D721Med (cell line): ENCODE results near the gene GPATCH11.

Source experiments
- DNase-seq: peaks from one replicate; pipeline ENCODE4 v3.0.0; 2011; ENCODE audit warnings: low spot score; ENCODE audit not compliant: insufficient read length
- FAIRE-seq: peaks from 2 replicates; lab custom pipeline; 2011; peaks lifted over from hg19 to GRCh38; lab: Jason Lieb, UNC
- TF ChIP-seq, protein P1 (sequence below): IDR thresholded peaks from 2 replicates; pipeline ENCODE4 v1.5.1; 2012; ENCODE audit warnings: mild to moderate bottlenecking, control low read depth; ENCODE audit not compliant: insufficient read depth; ENCODE audit errors: missing control alignments

Gene GPATCH11

DNA sequence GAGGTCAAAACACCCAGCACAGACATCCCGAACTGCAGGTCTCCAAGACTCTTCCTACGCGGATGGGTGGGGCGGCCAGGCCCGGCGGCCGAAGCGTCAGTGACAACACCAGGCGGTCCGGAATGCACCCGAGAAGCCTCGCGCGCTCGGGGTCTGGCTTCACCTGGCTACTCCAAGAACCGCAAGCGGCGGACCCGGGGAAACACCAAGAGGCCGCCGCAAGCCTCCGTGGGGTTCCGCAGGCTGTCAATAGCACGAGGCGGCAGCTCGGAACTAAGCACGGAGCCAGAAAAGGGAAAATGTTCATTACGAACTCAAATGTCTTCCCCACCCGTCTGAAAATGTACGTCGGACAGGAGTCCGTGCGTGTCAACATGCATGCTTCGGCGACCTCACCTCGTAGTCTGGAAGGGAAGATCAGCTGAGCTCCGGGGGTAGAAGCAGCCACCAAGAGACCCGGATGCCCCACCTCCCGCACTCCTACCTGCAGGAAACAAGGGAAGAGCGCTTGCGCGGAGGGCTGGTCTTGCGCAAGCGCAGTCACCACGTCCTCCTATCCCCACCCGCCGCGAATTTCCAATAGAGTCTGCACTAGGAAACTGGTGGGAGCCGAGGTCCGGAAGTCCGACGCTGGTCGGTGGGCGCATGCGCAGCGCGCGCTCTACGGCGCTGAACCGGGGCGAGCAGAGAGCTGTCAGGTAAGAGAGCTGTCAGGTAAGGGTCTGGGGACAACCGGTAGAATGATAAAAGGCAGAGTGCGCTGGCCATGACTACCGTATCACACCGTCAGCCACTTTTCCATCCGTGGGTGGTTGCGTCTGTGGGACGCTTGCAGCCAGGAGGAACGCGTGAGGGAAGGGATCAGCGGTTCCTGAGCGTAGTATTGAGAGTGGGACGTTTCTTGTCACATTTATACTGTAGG, at the start of gene GPATCH11, which contains the start of gene HEATR5B:
TSS of gene GPATCH11 (plus strand) at position 646 of the 922 bp plus-strand sequence. CDS start 3,864 bp downstream, outside the sequence.
TSS of gene HEATR5B (minus strand) at position 500 of the 922 bp plus-strand sequence. CDS start 958 bp downstream, outside the sequence.
- TF ChIP-seq, protein P1, sequence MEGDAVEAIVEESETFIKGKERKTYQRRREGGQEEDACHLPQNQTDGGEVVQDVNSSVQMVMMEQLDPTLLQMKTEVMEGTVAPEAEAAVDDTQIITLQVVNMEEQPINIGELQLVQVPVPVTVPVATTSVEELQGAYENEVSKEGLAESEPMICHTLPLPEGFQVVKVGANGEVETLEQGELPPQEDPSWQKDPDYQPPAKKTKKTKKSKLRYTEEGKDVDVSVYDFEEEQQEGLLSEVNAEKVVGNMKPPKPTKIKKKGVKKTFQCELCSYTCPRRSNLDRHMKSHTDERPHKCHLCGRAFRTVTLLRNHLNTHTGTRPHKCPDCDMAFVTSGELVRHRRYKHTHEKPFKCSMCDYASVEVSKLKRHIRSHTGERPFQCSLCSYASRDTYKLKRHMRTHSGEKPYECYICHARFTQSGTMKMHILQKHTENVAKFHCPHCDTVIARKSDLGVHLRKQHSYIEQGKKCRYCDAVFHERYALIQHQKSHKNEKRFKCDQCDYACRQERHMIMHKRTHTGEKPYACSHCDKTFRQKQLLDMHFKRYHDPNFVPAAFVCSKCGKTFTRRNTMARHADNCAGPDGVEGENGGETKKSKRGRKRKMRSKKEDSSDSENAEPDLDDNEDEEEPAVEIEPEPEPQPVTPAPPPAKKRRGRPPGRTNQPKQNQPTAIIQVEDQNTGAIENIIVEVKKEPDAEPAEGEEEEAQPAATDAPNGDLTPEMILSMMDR: no peak
- DNase-seq (peak; percentile 82), FAIRE-seq (no peak)

DNA sequence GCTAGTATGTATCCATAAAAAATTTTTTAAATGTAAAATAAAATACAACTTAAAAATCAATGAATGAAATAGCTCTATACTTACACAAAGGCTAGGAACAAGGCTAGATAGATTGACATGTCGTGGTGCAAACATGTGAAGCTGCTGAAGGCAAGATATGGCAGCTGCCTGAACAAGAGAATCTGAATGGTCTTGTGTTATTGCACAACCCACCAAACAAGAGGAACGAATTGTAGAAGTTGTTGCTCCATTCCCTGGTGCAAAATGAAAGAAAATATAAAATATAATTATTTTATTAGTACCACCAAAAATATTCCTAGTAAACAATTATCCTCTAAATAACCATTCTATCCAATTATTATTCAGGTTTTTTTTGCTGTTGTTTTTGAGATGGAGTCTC, 46.5 kb upstream of the GPATCH11 start:
- DNase-seq: no peak
- FAIRE-seq: no peak
- TF ChIP-seq, protein P1: no peak

DNA sequence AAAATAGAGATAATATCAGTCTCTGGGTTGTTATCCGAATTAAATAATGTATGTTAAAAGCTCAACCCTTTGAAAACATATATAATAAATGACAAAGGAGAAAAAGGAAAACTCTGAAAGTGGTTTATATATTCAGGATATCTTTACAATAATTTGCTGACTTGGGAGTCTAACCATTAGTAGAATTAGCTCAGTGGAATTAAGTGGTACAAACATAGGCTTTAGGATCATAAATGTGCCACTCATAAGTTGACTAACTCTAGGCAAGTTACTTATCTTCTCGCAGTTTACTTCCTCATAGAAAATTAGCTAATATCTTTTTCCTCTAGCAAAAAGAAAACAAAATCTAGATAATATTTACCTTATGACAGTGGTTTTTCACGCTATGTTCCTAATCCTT, 44.7 kb upstream of the GPATCH11 start:
- FAIRE-seq (no peak), DNase-seq (no peak)
- TF ChIP-seq, protein P1: no peak

DNA sequence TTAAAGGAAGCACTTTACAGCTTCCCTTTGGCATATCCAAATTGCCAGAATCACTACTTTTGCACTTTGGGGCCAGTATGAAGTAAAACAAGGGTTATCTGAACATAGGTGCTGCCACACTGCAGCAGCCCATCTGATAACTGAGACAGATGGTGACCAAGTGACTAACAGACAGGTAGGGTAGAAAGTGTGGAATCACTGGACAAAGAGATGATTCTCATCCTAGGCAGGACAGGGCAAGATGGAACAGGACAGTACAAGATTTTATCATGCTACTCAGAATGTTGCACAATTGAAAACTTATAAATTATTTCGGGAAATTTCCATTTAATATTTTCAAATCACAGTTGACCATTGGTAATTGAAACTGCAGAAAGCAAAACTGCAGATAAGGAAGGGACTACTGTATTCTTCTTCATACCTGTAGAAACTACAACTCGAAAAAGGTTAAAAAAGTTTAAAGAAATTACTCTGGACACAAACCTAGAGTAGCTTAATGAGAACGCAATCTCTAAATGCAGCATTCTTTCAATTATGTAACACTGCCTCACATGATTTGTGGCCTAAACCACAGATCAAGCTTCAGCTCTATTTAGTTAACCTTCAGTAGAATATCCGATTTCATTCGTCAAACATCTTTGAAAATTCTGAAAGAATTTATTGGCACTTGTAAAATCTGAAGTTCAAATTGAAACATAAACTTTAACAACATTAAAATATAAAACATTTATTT, 31.6 kb upstream of the GPATCH11 start:
- DNase-seq (no peak), FAIRE-seq (no peak)
- TF ChIP-seq, protein P1: no peak

DNA sequence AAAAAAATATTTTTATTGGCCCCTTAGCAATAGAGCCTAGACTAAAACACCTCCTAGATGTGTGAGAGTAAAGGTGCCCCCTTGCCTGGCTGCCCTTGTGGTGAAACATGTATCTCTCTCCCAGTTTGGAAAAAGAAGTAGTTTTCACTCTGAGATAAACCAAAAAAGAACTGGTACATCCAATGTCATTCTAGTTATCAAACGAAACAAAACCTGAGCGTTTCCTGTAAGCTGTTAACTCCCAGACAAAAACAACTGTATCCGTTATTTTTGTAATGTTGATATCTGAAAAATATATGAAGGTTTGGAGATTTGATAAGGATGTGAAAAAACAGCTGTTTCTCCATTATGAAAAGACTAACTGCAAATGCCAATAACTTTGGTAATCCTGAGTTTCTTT, 24.5 kb upstream of the GPATCH11 start:
- DNase-seq (no peak), FAIRE-seq (no peak)
- TF ChIP-seq, protein P1: no peak

DNA sequence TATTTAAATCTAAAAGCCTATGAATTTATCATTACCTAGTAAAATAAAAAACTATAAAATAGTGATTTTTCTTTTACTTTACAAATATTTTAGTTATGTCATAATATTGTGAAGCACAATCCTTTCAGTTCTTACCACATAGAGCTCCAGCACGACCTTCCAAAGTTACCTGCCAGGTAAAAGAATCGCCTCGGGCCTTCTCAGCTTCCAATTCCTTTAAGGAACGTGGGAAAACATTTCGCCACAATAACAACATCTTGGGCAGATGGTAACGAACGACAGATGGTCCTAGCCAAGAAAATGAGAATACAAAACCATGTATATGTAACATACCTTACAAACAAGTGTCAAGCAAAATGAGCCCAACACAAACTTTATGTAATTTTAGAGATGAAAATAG, 23.9 kb upstream of the GPATCH11 start:
- FAIRE-seq (no peak), DNase-seq (no peak)
- TF ChIP-seq, protein P1: no peak
